GM21528 (cell line): ENCODE measurements around the gene WNT5B.
"Not testable (repeated sequence)": the region's sequence is repeated elsewhere in the genome, so short reads cannot be mapped to it uniquely, and the experiment has no call there.

Source experiments
- ATAC-seq: cut with Tn5 transposase; IDR thresholded peaks from one replicate; pipeline ENCODE4 v1.9.1; 2021; ENCODE audit warnings: mild to moderate bottlenecking, moderate library complexity; ENCODE audit not compliant: unreplicated experiment, low FRiP score

WNT5B gene

GRCh38 chr12:1595690-1596347 lies 33.2 kb upstream of the WNT5B start:
- no peak for ATAC-seq

DNA sequence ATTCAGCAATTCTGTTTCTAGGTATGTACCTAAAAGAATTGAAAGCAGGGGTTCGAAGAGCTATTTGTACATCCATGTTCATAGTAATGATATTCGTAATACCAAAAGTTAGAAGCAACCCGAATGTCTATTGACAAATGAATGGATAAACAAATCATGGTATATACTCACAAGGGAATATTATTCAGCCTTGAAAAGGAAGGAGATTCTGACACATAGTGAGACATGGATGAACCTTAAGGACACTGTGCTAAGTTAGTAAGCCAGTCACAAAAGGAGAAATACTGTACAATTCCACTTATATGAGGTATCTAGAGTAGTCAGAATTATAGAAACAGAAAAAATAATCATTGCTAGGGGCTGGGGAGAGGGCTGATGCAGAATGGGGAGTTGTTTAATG lies 30.3 kb upstream of the WNT5B start:
- ATAC-seq = no peak

DNA sequence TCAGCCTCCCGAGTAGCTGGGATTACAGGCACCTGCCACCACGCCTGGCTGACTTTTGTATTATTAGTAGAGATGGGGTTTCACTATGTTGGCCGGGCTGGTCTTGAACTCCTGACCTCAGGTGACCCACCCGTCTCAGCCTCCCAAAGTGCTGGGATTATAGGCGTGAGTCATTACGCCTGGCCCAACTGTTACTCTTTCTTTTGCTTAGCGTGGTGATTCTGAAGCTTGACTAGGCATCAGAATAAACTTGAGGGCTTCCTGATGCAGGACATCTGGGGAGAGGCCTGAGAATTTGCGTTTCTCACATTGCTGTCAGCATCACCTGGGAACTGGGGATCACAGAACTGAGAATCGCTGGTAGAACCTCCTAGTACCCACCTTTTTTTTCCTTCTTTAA lies 26.3 kb upstream of the WNT5B start:
- not testable (repeated sequence) for ATAC-seq

GRCh38 chr12:1603269-1603993 lies 25.6 kb upstream of the WNT5B start:
- no peak for ATAC-seq

- no peak for ATAC-seq
These were observed 24.6 kb upstream of the WNT5B start for GRCh38 chr12:1604464-1604863.

- ATAC-seq = no peak
These were observed 23.7 kb upstream of the WNT5B start for GRCh38 chr12:1605129-1606020.

DNA sequence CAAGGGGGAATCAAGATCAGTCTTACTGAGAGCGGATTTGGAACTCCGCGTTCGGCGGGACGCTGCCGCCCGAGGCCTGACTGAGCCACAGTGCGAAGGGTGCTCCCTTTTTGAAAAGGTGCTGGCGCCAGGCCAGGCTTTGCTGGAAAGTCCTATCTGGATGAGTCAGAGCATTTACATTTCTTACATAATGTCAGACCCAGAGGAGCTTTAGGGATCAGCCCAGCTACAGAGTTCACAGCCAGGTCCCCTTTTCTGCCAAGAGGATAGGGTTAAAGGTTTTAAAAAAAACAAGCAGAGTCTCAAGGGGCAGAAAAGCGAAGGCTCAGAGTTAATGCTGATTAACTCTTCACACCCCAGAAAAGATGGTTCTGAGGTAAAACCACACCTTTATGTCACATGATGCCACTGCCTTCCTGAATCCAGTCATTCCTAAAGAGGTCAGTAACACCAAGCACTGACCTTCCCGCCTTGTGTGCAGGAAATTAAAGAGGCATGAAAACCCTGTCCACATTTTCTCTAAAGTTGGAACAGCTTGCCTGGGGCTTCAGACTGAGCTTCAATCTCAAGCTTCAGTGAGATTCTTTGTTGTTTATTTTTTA lies 22.9 kb upstream of the WNT5B start:
- ATAC-seq = no peak

- ATAC-seq = no peak
These were observed 20.9 kb upstream of the WNT5B start for GRCh38 chr12:1607940-1608712.

DNA sequence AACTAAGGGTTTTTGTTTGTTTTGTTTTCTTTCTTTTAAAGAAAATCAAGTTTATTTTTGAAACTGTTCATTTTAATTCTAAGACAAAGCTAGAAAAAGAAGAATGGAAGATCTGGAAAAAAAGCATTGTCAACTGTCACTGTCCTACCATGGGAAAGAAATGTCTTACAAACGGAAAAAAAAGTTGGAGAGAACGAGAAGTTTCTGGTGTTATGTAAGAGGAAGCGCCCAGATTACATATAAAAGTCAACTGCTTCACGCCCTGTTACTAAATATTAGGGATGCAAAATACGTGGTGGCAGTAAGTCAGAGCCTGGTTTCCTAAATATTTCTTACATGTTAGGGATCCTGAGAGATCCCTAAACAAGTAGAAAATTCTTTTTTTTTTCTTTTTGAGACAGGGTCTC lies 20.3 kb upstream of the WNT5B start:
- ATAC-seq = no peak

DNA sequence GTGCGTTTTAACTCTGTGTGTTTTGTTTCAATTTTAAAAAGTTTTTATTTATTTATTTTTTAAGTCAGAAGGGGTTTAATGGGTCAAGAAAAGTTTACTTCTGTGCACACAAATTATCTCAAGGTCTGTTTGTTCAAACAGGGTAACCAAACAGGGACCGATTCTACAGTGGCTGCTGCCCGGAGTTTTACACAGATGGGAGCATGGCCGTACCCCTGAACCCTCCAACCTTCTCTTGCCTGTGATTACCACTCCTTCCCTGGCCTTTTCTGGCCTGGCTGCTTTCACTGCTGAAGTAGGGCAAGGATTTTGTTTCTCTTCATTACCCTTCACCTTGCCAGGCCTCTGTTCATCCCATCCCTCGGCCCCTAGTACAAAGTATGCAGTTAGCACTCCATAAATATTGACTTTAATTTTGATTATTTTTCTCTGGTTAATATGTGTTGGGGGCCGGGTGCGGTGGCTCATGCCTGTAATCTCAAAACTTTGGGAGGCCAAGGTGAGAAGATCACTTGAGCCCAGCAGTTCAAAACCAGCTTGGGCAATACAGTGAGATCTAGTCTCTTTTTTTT lies 18.9 kb upstream of the WNT5B start:
- ATAC-seq = no peak

DNA sequence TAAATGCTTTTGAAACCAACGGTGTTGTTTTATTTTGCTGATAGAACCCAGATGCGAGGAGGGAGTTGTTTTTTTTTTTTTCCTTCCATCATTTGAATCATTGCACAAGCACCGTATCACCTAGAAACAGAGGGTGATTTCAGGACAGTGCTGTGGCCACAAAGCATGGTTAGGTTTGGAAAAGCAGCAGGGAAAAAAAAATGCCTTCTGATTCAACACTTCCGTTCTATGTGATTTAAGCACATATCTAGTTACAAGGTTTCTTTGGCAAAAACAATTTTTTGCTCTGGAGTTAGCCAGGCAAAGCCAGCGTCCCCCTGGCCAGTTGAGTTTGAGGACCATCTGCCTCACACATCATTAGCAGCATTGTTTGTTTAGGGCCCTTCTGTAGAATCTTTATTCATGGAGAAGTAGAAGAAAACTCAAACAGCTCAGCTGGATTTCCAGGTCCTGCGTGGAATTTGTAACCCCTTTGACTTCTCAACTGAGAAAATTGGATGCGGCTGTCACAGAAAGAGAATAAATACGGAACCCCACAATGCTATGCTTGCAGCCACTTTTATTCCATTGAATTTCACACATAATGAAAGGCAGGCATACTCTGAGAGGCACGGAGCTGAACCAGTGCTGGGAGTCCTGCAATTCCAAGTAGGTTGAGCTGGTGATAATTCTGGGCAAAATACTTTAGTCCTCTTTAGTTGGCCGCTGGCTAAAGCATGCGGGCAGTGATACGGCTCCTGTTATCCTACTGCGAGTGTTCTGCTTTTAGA lies 17.0 kb upstream of the WNT5B start:
- no peak for ATAC-seq

DNA sequence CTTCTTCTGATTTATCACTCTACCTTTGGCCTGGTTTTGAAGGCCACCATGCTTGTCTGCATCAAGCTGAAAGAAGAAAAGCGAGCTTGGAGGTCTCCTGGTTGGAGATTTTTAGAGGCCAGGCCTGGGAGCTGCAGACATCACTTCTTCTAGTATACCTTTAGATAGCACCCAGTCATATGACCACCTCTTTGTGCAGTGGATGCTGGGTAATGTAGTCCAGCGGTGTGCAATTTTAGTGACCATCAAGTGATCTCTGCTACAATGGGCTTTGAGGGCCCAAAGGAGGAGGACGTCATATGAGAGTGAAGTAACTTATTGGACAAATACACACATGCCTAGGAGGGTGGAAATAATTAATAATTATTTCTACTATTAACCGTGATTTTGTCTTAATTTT lies 15.2 kb upstream of the WNT5B start:
- no peak for ATAC-seq

- no peak for ATAC-seq
These were observed 14.7 kb upstream of the WNT5B start for GRCh38 chr12:1614360-1614759.

- no peak for ATAC-seq
These were observed 12.6 kb upstream of the WNT5B start for GRCh38 chr12:1616233-1617066.

GRCh38 chr12:1618489-1618888 lies 10.5 kb upstream of the WNT5B start:
- ATAC-seq = no peak

GRCh38 chr12:1619159-1619558 lies 9.9 kb upstream of the WNT5B start:
- no peak for ATAC-seq

DNA sequence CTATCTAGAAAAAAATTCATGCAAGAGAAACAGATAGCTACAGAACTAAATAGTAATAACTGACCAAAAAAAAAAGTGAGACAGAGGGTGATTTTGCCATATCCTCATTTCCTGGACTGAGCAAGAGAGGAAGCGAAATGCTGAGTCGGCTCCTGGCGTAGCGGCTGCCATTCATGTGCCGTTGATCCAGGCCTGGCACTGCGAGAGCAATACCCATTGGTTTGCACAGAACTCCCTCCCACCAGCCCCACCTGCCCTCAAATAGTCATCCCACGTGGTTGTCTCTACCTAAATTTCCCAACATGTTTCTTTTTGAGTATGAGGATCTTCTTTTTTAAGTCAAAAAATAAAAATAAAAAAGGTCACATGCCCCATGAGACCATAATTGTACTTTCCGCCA lies 9.4 kb upstream of the WNT5B start:
- no peak for ATAC-seq

- ATAC-seq = no peak
These were observed 8.9 kb upstream of the WNT5B start for GRCh38 chr12:1620092-1620491.
